GM19025 (cell line): ENCODE measurements around the gene MTCP1.

ENCODE experiments used
- ATAC-seq: cut with Tn5 transposase; IDR thresholded peaks from one replicate; pipeline ENCODE4 v1.9.1; 2021; ENCODE audit warnings: mild to moderate bottlenecking, low read depth, moderate library complexity; ENCODE audit not compliant: unreplicated experiment

The MTCP1 gene, protein sequence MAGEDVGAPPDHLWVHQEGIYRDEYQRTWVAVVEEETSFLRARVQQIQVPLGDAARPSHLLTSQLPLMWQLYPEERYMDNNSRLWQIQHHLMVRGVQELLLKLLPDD

DNA sequence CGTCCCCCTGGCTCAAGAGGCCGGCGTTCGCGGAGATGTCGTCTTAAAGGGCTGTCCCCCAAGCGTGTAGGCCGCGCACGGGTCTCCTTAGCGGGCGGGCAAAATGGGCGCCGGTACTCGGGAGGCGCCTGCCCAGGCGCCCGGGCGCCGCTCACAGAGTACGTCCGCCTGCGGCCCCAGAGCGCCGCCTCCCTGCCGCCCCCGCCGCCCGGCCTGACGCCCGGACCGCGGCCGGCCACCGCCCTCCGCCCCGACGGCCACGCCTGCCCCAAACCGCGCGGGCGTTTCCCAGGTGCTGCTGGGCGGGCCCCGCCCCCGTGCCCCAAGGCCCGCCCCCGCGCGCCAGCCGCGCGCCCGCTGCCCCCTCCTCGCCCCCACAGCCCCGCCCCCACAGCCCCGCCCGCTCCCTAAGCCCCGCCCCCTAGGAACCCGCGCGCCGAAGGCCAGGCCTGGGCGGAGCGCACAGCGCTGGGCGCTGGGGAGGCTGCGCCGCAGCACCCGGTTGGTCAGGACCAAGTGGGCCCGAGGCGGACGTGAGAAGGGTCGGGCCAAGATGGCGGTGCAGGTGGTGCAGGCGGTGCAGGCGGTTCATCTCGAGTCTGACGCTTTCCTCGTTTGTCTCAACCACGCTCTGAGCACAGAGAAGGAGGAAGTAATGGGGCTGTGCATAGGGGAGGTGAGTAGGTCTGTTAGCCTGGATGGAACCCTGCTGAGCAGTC, at the start of gene MTCP1, which contains the start of the genes BRCC3 and CMC4:
TSS of gene MTCP1 (minus strand) at position 162 of the 719 bp plus-strand sequence. CDS start 5,126 bp downstream, outside the sequence.
TSS of gene BRCC3 (plus strand) at position 534 of the 719 bp plus-strand sequence. CDS start at position 554, 20 bp downstream.
TSS of gene CMC4 (minus strand) at position 162 of the 719 bp plus-strand sequence. CDS start 7,113 bp downstream, outside the sequence.
- ATAC-seq, result peak; percentile 85

DNA sequence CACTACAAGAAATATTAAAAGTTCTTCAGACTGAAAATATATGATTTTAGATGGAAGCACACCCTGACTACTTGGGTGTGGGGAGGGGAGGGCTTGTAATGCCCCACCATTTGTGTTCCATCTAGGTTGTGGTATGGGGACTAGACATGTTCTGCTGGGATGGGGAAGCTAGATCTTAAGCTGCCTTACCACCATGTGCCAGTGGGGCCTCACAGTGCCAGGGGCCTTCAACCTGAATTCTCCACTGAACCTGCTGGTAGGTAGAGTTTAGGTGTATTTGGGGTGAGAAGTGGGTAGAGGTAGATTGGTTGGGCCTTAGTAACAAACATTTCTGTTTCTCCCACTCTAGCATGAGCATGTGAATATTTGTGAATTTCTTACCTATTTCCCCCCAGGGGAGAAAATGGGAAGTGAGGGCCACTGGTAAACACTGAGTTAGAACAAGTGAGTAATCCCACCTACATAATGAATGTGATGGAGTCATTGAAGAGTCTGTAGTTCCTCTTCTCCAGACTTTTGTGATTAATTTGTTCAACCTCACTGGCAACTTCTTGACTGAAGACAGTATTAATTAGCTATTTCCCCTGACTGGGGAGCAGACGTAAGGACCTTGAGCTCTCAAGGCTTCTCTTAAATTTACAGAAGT, 44.4 kb upstream of the MTCP1 start:
- ATAC-seq, result no peak

- ATAC-seq, result no peak
These were observed 42.2 kb upstream of the MTCP1 start for GRCh38 chrX:155113097-155113496.

GRCh38 chrX:155112171-155112570, 41.2 kb upstream of the MTCP1 start:
- no peak for ATAC-seq

DNA sequence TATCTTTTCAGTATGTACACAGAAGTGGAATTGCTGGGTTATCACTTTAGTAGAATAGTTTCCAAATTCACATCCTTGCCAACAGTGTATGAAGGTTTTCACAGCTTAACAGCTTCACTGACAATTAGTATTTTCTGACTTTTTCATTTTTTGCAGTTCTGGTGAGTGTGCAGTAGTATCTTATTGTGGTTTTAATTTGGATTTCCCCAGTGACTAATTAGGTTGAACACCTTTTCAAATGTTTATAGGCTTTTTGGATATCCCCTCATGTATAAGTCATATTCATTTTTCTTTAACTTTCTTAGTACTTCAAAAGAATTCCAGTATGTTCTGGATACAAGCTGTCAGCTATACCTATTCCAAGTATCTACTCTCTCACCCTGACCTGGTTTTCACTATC, 37.5 kb upstream of the MTCP1 start:
- no peak for ATAC-seq

- no peak for ATAC-seq
These were observed 35.0 kb upstream of the MTCP1 start for GRCh38 chrX:155105919-155106318.

GRCh38 chrX:155094468-155095061, 23.6 kb upstream of the MTCP1 start:
- no peak for ATAC-seq

DNA sequence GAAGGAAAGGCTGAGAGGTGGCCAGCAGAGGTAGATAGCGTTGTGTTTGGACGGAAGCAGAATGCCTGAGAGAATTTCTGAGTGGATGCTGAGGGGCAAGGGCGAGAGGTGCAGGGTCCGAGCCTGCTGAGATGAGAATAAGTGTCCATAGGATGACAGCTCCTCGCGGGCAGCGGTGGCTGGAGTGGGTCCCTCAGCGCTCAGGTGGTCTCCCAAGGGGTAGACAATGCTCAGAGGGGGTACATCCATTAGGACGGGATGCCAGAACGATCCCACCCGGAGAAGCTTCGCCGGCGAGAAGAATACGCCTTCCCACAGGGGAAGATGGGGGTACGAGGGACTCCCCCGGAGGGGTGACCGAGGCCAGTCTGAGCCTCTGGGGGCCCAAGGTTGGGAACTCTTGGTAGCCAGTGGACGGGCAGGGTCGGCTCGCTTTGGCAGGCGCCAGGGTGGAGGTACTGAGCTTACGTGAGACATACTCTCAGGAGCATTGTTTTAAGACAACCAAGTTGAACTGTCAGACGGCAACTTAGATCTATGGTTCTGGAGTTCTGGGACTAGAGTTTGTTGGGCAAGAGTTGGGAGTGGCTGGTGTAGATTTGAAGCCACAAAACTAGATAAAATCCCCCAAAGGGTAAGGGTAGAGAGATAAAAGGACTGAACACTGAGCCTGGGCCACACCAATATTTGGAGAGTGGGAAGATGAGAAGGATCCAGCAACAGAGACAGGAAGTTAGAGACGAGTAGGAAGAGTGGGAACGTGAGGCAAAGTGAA, 16.2 kb upstream of the MTCP1 start:
- no peak for ATAC-seq

GRCh38 chrX:155086202-155086840, 15.4 kb upstream of the MTCP1 start:
- no peak for ATAC-seq

DNA sequence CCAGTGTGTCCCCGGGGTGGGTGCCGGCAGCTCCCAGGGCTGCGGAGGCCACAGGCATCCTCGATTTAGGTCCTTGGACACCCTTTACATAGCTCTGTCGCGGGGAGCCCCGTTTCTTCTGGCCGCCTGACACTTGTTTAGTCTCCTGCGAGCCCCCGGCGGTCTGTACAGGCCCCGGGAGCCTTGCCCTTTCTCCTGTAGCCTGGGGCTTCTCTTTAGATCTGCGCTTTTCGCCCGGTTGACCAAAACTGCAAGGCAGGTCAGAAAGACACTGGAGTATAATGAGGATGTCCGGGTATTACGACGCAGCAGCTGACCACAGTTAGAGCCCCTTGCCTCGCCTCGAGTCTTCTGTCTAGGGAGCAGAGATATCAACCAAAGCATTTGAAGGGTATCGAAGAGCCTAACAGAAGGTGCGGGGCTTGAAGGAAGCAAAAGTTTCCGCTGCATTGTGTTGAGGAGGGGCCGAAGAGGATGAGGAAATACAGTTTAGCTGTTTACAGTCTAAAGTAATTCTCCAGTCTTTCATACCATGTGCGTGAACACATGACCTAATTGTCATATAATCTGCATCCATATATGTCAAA, 851 bp upstream of the MTCP1 start:
- ATAC-seq, result no peak

GRCh38 chrX:155070663-155070974, 317 bp downstream of the MTCP1 start:
- peak; percentile 18 for ATAC-seq

GRCh38 chrX:155070038-155070437, 898 bp downstream of the MTCP1 start:
- no peak for ATAC-seq

- ATAC-seq, result no peak
These were observed 1.5 kb downstream of the MTCP1 start for GRCh38 chrX:155069414-155069813.

- no peak for ATAC-seq
These were observed 2.8 kb downstream of the MTCP1 start for GRCh38 chrX:155068165-155068564.

DNA sequence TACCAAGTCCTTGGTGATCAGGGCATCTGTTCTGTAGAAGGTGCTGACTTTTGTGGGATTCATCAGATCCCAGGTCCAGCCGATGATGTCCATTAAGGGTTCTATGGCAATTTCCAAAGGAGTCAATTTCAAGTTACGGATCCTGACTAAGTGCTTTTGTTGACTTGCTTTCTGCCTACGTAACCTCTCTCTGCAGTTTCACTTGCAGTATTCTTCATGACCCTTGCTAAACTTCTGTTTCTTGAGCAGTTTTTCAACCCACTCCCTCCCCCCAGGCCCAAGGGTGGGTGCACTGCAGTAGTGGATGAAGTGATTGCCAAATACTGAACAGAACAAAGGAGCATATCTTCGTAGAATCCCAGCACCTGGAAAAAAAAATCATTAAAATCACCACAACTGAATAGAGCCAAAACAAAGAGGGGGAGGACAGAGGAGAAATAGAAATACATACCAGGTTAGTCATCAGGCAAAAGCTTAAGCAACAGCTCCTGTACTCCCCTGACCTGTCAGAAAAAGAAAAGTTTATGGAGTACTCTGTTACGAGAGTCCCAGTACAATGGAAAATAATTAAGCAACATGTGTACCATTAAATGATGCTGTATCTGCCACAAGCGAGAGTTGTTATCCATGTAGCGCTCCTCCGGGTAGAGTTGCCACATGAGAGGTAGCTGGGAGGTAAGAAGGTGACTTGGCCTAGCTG, 5.8 kb downstream of the MTCP1 start:
- ATAC-seq, result no peak

DNA sequence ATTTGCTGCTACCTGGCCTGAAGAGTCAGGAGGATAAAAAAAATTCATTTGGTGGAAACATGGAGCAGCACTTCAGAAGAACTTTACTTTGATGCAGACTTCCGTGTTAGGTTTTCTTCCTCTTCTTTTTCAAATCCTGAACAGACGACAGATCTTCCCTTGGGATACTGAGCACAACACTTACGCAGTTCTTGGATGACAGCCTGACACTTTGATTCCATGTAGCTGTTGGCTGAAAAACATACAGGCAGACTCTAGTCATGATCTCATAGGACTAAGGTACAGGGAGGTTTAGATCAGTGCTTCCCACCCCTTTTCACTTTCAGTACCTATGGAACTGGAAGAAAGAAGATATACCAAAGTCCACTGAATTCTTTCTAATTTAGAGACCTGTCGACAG, 9.2 kb downstream of the MTCP1 start:
- ATAC-seq, result no peak

DNA sequence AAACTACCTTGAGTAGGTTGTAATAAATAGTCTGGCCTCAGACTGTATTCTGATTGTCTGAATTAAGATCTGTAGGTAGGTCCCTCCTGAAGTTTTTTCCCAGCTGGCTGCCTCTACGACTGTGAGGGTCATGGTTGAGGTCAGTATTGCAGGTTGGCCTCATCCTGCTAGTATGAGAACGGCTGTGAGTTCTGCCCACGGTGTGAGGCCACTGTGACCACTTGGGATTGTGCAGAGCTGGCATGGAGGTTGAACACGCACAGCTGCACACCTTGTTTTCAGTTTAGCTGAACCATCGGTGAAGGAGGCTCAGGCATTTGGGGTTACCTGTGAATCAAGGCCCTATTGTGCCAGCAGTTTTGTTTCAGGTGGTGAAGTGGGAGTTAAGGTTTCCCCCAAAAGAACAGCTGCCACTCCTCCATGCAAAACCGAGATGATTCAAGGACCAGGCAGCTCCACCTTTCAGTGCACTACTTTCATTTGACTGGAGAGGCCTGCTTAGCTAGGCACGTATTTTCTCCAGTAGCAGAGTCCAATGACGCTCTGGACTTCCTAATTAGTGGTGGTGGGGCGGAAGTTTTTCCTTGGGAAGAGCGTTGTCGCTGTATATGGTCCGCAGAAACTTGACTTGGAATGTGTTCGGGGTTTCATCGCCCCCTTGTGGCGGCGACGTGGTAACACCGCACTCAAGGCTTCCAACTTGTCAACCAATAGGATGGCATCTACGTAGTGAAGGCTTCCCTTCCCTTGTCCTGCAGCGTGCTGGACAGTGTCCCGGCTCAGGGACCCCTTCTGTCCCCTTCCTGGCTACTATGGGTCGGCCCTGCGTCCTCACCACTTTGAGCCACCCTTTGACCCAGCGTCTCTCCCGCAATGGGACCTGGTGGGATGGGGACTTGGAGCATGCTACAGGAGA, 13.8 kb downstream of the MTCP1 start:
- peak; percentile 81 for ATAC-seq

DNA sequence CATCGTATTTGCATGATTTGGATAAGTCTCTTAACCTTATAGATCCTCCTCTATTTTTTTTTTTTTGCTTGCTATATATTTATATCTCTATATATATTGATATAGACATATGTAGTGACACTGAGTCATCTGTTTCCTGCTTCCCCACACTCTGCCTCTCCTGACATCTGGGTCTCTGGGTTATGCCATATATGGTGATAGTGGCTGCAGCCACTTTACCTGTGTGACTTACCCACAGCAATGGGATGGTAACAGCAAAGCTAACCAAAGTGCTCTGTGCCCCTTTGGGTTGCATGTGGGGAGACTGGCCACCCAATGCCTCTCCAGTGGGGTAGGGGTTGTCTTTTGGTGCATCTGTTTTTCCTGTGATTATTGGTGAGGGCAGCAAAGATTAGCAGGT, 14.5 kb downstream of the MTCP1 start:
- no peak for ATAC-seq
